Suprapubic skin (tissue), 4 donors: ENCODE results near the gene ITPR2.

Experiments
- CTCF ChIP-seq, 2 donors: fragments of 200-600 bp in 1 of 2; fragments of 450-650 bp in 1 of 2; sonication (generic) in 1 of 2; IDR thresholded peaks; one replicate each; pipeline ENCODE4 v1.5.1; 2016 to 2019; ENCODE audit warnings: antibody characterized with exemption in 2 of 2, mild to moderate bottlenecking in 1 of 2, moderate library complexity in 1 of 2
- EP300 ChIP-seq: sonication (generic); formaldehyde crosslinking; IDR thresholded peaks from one replicate; pipeline ENCODE4 v1.6.1; 2017; ENCODE audit warnings: antibody characterized with exemption
- POLR2A ChIP-seq, 2 donors: fragments of 450-650 bp; IDR thresholded peaks; one replicate each; pipeline ENCODE4 v1.6.1; 2017; ENCODE audit warnings: antibody characterized with exemption in 2 of 2, mild to moderate bottlenecking in 2 of 2, moderate library complexity in 2 of 2
- POLR2AphosphoS5 ChIP-seq, 3 donors: sonication (generic); formaldehyde crosslinking; IDR thresholded peaks; one replicate each; pipeline ENCODE4 v1.6.1; 2017; ENCODE audit warnings: antibody characterized with exemption in 3 of 3

DNA sequence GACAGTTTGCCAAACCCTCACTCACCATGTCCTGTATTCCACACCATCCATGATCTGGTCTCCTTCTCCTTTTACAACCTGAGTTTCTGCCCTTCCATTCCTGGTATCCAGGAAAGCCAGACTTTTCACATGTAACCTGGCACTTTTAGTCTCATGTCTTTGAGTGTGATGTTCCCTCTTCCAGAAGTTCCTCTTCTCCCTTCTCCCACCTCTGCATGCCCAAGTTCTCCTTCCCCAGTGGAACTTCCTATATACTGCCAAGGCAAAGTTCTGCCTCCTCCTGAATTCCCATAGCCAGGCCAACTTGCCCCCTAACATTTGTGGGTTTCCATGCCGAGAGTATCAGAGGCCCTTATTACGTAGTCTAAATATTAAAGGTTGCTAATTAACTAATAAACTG, 3.2 kb upstream of the ITPR2 start:
- TF ChIP-seq CTCF (IDR thresholded peaks at IDR 0.05) (no peak), EP300 (no peak), POLR2AphosphoS5 (IDR thresholded peaks at IDR 0.05) (no peak), POLR2A (IDR thresholded peaks at IDR 0.05) (no peak)
